Measurements from ENCODE around the gene SLC38A9.
A peak's percentile ranks its signal among the peaks of the same experiment; 100 is the strongest.

DNA sequence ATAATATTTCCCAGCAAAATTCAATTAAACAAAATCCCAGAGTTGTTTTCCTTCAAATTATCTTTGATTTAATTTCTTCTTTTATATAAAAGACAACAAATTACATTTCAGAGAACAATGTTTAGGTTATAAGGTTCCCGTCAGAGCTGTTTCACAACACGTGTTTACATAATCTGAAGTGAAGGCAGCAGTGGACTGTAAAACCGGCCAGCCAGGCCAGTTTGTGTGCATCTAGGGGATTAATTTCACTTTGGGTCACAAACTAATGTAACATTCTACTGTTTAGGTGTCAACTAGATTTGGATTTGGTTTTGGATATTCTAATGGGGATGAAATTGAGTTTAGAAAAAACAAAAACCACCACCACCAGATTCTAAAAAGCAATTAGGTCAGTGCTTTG is 90.9 kb downstream of the SLC38A9 start:
- TF ChIP-seq, protein P1, sequence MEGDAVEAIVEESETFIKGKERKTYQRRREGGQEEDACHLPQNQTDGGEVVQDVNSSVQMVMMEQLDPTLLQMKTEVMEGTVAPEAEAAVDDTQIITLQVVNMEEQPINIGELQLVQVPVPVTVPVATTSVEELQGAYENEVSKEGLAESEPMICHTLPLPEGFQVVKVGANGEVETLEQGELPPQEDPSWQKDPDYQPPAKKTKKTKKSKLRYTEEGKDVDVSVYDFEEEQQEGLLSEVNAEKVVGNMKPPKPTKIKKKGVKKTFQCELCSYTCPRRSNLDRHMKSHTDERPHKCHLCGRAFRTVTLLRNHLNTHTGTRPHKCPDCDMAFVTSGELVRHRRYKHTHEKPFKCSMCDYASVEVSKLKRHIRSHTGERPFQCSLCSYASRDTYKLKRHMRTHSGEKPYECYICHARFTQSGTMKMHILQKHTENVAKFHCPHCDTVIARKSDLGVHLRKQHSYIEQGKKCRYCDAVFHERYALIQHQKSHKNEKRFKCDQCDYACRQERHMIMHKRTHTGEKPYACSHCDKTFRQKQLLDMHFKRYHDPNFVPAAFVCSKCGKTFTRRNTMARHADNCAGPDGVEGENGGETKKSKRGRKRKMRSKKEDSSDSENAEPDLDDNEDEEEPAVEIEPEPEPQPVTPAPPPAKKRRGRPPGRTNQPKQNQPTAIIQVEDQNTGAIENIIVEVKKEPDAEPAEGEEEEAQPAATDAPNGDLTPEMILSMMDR (IDR thresholded peaks at IDR 0.05), result no peak
- TF ChIP-seq POLR2A (IDR thresholded peaks at IDR 0.05) (no peak), POLR2AphosphoS5 (IDR thresholded peaks at IDR 0.05) (peak; percentile 74)

Measured in prostate gland (tissue), 2 donors.